HL-60/S4 treated with retinoic acid at 250 ng/mL for 4 days and 3 days (cell line): ENCODE results near the gene KIZ.

Experiments used
- in situ Hi-C: fragments of 300-500 bp; cut with MboI; formaldehyde crosslinking; loops from 2 replicates; pipeline ENCODE4 v1.7.0; 2022; ENCODE audit warnings: low sequenced_read_pairs

Gene KIZ

DNA sequence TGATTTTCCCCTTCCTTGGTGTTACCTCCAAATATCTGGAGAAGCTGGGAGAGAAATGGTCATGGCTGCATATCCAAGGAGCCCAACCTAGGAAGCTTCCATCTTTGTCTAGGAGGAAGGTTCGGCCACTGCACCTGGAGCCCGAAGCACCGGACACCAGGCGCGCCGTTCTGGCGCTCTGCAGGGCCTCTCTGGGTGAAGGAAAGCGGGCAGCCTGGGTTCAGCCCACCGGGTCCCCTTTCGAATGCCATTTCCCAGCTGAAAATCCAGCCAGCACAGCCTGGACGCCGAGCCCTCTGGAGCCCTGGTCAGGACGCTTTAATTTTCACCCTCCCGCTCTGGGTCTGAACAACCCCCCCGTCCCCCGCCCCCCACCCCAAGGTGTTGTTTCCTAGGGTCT, 21.0 kb upstream of the KIZ start:
- in situ Hi-C loops, result no loop called here

DNA sequence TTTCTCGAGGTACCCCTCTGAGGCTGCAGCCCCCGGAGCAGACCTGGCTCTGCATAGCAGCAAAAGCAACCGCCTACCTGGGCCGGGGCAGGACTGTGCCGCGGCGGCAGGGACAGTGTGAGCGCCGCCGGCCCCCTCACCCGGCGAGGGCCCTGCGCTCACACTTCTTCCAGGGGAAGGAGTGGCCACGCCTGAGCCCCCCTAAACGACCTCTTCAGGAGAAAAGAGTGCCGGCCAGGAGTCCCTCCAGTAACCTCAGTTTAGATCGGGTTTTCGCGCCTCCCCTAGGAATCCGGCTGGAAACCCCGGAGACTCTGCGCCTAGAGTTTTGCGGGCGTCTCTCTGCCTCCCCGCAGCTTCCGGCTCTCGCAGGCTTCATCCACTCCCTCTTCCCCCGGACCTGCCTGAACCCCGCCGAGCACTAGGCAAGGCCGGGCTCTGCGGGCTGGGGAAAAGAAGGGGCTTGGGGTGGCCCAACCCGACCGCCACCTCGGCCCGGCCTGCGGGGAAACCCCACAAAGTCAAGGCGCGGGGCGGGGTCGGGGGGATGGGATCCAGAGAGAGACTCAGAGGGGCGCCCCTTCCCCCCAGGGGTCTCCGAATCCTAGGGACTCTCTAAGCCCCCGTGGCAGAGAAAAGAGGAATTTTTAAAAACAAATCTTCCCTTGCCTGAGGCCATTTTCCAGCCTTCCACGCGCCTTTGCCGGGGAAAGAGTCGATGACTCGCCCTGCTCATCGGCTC, 20.3 kb upstream of the KIZ start:
- in situ Hi-C loops, result no loop called here

DNA sequence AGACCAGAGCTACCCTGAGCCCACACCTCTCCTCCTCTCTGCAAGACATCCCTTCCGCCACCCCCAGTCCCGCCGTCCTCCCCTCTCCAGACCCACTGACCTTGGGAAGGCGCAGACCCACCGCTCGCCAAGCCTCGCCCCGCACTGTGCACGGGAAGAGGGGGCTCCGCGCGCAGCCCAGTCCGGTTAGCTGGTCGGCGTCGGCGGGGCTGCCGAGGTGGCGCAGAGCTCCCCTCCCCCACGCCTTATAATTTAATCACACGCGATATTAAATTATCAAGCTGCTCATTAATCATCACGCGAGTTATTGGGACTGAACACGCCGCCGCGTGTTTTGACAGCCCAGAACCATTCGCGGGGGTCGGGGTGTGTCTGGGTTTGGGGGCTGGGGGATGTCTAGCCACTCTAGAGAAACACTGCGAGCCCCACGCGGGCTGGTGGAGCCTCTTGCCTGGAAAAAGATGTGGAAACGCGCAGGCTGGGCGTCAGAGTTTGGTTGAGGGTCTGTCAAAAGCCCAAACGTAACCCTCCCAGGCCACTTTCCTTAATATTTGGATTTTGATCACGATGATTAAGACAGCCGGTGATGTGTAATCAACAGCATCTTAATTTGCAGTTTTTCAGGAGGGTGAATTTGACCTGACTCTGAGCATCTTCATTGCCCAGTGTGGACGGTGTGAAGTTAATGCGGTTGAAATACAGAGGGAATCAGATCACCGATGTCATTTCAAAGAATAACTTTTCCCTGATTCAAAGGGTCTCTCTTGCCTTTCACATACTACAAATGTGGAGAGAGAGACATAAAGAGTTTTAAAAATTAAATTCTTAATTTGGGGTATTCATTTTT, 19.5 kb upstream of the KIZ start, which contains the start of gene LINC00237:
LINC00237 (minus strand) TSS at position 188 of the 847 bp plus-strand sequence.
- in situ Hi-C loops, result no loop called here

DNA sequence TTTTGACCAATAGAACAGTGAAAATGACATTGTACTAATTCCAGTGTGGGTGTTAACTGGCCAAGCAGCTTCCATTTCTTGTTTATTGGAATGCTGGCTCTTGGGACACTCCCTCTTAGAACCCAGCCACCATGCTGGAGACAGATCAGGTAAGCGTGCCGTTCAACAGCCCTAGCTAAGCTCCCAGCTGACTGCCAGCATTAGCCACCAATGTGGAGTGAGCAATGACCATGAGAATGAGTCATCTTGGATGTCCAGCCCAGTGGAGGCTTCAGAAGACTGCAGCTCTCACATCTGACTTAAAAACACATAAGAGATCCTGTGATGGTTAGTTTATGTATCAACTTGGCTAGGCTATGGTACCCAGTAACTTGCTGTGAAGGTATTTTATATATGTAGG, 16.7 kb upstream of the KIZ start:
- in situ Hi-C loops, result no loop called here

DNA sequence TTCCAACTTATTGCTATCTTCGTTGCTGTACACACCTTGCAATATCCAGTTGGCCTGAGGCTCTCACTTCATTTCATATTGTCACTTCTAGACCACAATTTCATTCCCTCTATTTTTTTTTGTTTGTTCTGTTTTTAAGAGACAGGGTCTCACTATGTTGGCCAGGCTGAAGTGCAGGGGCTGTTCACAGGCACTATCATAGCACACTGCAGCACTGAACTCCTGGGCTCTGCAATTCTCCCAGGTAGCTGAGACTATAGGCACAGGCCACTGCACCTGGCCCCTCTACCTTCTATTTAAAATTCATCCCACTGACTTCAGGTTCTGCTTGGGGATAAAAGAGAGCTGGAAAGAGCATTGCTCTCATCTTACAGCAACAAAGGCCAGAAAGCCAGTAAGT, 15.1 kb upstream of the KIZ start:
- in situ Hi-C loops, result no loop called here

DNA sequence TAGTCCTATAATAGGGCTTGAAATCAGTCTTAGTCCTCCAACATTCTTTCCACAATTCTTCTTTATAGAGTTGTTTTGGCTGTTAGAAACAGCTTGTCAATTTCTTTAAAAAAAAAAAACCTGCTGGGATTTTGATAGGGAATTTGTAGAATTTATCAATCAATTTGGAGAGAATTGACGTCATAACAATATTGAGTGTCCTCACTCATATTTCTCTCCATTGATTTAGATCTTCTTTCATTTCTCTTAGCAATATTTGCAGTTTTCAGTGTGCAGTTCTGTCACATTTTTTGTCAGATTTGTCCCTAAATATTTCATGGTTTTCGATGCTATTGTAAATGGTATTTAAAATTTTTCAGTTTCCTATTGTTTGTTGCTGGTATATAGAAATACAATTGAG, 14.5 kb upstream of the KIZ start:
- in situ Hi-C loops, result no loop called here

DNA sequence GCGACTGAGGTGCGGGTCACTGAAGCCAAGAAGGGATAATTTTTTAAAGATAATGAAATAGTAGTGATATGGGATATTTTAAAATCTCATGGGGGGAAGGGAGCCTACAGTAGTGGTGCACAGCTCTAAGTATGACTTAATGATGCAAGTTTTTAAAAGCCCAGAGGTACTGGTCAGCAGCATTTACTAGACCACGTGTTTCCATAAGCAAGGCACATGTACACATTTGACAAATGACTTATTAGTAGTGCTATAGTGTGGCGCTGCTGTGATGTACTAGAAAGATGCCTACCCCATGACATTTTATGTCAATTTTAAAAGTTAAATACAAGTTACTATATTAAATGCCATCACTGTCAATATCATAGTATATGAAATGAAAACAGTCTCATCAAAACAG, 12.2 kb upstream of the KIZ start:
- in situ Hi-C loops, result no loop called here

DNA sequence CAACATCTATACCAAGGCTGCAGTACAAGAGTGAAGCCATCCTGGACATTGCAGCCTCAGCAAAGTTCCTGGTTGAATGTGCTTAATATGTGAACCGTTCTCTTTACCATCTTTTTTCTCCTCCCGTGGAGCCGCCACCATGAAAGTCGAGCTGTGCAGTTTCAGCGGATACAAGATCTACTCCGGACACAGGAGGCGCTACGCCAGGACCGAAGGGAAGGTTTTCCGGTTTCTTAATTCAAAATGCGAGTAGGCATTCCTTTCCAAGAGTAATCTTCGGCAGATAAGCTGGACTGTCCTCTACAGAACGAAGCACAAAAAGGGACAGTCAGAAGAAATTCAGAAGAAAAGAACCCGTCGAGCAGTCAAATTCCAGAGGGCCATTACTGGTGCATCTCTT, 11.3 kb upstream of the KIZ start:
- in situ Hi-C loops, result no loop called here

DNA sequence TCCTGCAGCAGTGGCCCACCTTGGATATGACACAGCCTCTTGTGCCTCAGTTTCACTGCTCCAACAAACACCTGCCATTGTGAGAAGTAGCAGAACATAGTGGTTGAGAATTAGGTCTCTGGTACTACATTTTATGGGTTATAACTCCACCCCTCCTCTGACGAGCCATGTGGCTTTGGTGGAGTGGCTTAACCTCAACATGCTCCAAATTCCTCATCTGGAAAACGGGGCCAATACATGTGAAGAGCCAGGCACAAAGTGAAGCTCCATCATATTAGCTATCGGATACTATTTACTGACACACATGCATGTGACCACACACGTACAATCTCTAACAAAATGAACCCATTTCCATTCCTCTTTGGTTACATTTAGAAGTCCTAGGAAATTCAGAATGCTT, 8.4 kb upstream of the KIZ start:
- in situ Hi-C loops, result no loop called here

DNA sequence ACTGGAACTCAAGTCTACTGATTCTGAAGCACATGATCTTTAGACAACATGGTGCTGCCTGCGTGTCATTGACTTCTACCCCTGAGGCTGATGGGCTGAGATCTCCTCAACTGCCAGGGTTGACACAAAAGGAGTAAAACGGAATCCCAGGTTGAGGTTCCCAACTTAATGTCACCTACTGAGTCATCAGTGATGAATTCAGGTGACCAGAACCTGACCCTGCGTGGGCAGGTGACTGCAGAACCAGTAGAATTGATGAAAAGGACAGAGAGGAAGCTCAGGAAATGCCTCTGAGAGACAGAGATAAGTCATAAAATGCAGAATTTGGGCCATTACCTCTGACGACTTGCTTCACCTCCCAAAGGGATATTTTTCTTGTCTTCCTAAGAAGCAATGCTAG, 7.7 kb upstream of the KIZ start:
- in situ Hi-C loops, result no loop called here

DNA sequence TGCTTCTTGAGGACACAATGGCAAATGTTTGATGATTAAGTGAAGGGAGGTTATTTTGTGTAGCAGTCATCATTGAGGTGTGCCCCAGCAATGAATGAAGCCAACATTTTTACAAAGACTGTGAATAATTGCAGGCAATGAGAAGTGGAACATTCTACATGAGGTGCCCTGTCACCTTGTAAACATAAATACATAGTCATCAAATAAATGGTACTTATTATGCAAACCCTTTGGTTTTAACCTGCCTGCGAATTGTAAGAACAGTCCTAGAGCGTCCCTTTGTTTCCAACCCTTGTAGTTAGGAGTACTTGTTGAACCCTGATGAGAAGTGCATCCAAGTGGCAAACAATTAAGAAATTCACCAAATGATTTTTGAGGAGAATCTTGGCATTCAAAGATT, 7.1 kb upstream of the KIZ start:
- in situ Hi-C loops, result no loop called here

DNA sequence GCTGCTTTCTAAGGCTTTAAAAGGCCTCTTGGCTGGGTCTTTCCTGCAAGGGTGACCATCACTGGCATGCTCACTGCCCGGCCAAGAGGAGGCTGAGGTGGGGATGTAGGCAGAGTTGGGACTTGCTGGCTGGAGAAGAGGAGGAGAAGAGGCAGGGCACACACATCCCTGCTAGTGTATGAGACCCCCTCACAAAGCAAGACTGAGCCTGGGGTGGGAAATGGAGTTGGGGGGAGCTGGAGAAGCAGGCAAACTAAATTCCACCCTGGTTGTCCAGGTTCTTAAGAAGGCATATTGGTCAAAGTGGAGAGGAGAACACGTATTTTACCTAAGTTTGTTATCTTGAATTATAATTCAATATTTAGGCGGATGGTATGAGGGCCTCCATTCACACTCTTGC, 1.7 kb upstream of the KIZ start:
- in situ Hi-C loops, result no loop called here

DNA sequence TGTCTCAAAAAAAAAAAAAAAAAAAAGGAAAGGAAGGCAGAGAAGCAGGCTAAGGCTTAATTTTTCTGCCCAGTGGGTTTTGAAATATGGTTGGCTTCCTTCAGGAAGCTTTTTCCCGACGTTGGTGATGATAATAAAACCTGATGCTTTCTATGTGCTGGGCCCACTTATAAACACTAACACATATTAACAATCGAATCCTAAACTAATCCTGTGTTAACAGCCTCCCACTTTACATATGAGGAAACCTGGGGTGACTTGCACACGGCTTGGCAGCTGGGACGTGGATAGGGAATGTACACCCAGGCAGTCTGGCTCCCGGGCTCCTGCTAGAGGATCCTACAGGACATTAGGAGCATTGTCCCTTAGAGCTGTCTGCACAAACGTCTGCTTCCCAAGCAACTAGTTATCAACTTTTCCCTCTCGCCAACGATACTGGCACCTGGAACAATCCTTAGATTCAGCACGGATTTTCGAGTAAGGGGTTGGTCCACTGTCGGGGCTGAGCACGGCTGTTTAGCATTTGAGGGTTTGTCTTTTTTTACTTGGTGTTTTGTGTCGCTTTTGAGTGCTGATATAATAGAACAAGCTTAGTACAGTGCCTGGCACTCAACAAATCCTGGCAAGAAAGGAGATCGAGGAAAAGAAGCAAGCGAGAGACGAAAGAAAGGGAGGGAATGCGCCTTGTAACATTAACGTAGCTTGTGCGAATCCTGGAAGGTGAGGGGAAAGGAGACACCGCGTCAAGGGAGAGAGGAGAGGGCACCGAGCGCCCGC, 622 bp upstream of the KIZ start:
- in situ Hi-C loops, result no loop called here

DNA sequence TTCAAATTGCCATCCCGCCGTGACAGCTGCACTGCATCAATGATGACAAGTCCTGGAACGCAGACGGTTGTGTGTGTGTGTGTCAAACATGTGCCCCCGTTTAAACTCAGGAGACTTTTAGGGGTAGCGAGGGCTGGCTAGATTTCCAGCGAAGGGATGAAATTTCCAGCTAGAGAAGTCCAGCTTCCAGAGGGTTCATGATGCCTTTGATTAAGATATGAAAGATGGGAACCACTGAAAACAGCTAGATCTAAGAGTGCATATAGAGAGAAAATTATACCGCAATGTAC, 644 bp downstream of the KIZ start:
- in situ Hi-C loops, result no loop called here

DNA sequence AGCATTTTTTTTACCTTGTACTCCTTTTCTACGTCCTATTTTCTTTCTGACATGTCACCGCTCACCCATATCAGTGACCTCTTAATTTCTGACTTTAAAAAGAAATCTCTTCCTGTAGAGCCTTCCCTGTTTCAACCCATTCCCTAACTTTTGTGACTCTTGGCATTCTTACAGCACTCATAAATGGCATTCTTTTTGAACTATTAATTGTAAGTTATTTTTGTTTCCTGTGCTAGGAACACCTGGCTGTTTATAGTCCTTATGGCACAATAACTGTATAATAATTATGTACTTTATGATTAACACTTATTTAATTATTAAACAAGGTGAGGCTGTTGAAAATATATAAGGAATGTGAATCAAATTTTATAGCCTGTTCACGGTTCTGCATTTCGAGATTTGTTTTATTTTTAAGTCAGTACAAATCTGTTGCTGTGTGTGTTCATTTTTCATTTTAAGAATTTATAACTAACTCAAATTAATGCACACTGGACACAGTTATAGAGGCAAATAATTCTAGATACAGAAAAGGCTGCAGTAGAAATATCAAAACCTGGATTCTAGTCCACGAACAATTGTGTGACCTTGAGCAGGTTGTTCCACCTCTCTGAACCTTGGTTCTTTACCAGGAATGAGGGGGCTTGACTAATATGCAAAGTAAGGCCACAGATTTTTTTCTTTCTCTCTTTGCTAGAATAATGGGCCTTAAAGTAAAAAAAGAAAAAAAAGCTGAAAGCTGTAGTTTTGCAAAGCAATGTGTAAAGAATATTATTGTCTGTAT, 1.5 kb downstream of the KIZ start:
- in situ Hi-C loops, result no loop called here

DNA sequence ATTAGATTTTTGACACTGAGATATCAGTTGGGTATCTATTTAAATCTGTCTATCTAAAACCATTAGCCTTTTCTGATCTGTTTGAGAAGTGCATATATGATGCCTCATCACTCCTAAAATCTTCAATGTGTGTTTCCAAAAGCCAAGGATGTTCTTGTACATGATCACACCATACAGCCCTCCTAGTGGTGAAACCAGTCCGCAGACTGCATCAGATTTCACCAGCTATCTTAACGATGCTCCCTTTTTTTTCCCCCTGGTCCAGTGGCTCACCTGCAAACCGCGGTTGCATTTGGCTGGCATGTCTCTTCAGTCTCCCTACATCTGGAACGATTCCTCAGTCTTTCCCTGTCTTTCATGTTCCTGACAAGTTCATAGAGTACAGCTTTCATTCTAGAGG, 4.0 kb downstream of the KIZ start:
- in situ Hi-C loops, result no loop called here

DNA sequence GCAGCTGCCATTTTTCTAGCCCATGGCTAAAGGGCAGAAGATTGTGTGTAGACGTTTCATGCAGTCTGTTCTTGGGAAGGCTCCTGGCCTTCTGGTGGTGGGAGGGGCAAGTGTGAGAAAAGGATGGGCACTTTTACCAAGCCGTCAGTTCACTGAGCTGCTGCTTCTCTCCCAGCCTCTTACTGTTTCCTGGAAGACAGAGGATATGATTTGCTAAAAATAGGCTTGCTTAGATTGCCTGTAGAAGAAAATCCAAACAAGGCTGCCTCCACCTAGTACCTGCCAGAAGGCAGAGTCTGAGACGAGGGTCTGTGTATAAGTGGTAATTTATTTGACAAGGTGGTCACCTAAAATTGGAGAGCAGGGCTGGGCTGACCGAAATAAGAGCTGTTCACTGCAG, 7.5 kb downstream of the KIZ start:
- in situ Hi-C loops, result no loop called here

DNA sequence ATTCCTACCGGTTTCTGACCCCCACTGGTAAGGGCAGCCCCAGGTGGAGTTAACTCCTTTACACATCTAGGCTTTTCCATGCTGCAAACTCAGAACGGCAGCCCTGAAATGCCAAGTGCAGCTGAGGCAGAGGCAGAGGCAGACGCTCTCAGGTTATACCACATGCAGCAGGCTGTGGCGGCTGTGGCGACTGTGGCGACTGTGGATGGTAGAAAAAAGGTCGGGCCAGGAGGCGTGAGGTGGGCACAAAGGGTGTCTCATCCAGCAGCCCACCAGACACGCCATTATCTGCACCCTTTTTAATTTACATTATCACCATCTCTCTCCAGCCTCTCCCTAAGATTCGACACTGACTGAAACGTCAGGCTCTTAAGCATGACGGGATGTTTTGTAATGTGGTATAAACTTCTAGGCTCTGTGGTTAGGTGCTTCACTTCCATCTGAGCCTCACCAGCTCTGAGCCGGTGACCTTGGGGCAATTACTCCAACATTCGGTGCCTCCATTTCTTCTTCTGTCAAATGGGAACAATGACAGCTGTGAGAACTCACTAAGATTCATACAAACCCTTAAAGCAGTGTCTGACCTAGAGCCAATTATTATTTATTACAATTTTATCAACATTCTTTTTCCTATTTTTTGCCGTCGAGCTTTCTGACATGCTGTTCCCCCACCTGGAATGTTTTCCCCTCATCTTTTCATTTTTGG, 8.2 kb downstream of the KIZ start:
- in situ Hi-C loops, result no loop called here

DNA sequence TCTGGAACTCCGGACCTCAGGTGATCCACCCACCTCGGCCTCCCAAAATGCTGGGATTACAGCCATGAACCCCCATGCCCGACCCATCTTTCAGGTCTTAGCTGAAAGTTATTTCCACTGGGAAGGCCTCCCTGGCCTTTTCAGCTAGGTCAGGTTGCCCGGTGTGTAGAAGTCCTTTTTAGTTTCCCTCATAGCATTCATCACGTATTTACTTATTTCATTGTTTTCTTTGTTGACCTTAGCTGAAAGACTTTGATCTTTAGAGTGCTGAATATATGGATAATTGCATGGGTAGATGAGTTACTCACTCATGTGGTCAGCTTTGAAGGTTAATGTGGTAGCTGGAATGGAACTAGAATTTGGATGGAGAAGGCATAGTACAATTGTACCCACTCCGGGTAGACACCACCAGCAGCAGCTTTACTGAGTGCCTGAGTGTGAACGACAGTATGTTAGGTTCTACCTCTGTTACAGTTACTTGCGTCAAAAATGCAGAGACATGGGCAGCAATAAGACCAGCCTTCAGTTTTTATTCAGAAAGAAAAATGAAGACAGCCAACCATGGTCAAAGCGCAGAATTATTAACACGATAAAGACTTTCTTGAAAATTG, 9.1 kb downstream of the KIZ start:
- in situ Hi-C loops, result no loop called here
